GM18951 (cell line): ENCODE measurements around the gene HSPG2.

ENCODE experiments used
- POLR2A ChIP-seq: IDR thresholded peaks from 4 replicates; pipeline ENCODE4 v1.6.1; 2011; ENCODE audit warnings: mild to moderate bottlenecking; ENCODE audit not compliant: insufficient read length, insufficient read depth; ENCODE audit errors: extremely low read depth
- in situ Hi-C: fragments of 300-500 bp; cut with MboI; formaldehyde crosslinking; loops from one replicate; pipeline ENCODE4 v1.12.0; 2022; ENCODE audit warnings: low sequenced_read_pairs, mixed read lengths, inconsistent platforms; ENCODE audit not compliant: unreplicated experiment

Gene HSPG2

GRCh38 chr1:21823980-21824702 is 113.0 kb downstream of the HSPG2 start:
- in situ Hi-C loops = no loop called here
- no peak for TF ChIP-seq POLR2A

- no peak for TF ChIP-seq POLR2A
- in situ Hi-C loops = no loop called here
These were observed 113.7 kb downstream of the HSPG2 start for GRCh38 chr1:21823206-21823979.

- in situ Hi-C loops = no loop called here
These were observed 114.8 kb downstream of the HSPG2 start for GRCh38 chr1:21822349-21822748.

GRCh38 chr1:21821385-21822019 is 115.6 kb downstream of the HSPG2 start:
- in situ Hi-C loops = no loop called here

More at GRCh38 chr1:21822349-21822748, 114.8 kb downstream of the HSPG2 start:
- TF ChIP-seq POLR2A = no peak

GRCh38 chr1:21820597-21821232 is 116.4 kb downstream of the HSPG2 start:
- TF ChIP-seq POLR2A = no peak
- in situ Hi-C loops = no loop called here

More at GRCh38 chr1:21821385-21822019, 115.6 kb downstream of the HSPG2 start:
- no peak for TF ChIP-seq POLR2A

GRCh38 chr1:21818656-21819055 is 118.5 kb downstream of the HSPG2 start:
- in situ Hi-C loops = no loop called here
- no peak for TF ChIP-seq POLR2A

- TF ChIP-seq POLR2A = no peak
- in situ Hi-C loops = no loop called here
These were observed 120.4 kb downstream of the HSPG2 start for GRCh38 chr1:21816602-21817302.

GRCh38 chr1:21815724-21816321 is 121.3 kb downstream of the HSPG2 start:
- TF ChIP-seq POLR2A = no peak
- in situ Hi-C loops = no loop called here

- in situ Hi-C loops = no loop called here
- no peak for TF ChIP-seq POLR2A
These were observed 122.0 kb downstream of the HSPG2 start for GRCh38 chr1:21814981-21815582.

GRCh38 chr1:21814241-21814918 is 122.7 kb downstream of the HSPG2 start:
- in situ Hi-C loops = no loop called here
- TF ChIP-seq POLR2A = peak; percentile 27

GRCh38 chr1:21813542-21813941 is 123.6 kb downstream of the HSPG2 start:
- no peak for TF ChIP-seq POLR2A
- in situ Hi-C loops = no loop called here
